ENCODE data around the gene MTO1.
"Not testable (repeated sequence)": the region's sequence is repeated elsewhere in the genome, so short reads cannot be mapped to it uniquely, and the experiment has no call there.

DNA sequence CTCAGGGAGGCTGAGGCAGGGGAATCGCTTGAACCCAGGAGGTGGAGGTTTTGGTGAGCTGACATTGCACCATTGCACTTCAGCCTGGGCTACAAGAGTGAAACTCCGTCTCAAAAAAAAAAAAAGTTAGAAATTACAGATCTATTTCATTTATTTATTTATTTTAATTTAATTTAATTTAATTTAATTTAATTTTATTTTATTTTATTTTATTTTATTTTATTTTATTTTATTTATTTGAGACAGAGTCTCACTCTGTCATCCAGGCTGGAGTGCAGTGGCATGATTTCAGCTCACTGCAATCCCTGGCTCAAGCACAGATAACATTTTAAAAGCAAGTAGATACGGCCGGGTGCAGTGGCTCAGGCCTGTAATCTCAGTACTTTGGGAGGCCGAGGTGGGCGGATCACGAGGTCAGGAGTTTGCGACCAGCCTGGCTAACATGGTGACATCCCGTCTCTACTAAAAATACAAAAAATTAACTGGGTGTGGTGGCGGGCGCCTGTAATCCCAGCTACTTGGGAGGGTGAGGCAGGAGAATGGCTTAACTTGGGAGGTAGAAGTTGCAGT, 93.9 kb downstream of the MTO1 start:
- TF ChIP-seq, protein P1, sequence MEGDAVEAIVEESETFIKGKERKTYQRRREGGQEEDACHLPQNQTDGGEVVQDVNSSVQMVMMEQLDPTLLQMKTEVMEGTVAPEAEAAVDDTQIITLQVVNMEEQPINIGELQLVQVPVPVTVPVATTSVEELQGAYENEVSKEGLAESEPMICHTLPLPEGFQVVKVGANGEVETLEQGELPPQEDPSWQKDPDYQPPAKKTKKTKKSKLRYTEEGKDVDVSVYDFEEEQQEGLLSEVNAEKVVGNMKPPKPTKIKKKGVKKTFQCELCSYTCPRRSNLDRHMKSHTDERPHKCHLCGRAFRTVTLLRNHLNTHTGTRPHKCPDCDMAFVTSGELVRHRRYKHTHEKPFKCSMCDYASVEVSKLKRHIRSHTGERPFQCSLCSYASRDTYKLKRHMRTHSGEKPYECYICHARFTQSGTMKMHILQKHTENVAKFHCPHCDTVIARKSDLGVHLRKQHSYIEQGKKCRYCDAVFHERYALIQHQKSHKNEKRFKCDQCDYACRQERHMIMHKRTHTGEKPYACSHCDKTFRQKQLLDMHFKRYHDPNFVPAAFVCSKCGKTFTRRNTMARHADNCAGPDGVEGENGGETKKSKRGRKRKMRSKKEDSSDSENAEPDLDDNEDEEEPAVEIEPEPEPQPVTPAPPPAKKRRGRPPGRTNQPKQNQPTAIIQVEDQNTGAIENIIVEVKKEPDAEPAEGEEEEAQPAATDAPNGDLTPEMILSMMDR (conservative IDR thresholded peaks at IDR 0.05; ENCODE audit: low read depth, low read length), result not testable (repeated sequence)
- TF ChIP-seq MXI1 (IDR thresholded peaks at IDR 0.05; ENCODE audit: borderline replicate concordance, low read depth, low read length); POLR2A (IDR thresholded peaks at IDR 0.05; ENCODE audit: low read depth, low read length); RAD21 (IDR thresholded peaks at IDR 0.05; ENCODE audit: low read length); CEBPB (IDR thresholded peaks at IDR 0.05; ENCODE audit: low read depth, low read length); RFX5 (IDR thresholded peaks at IDR 0.05; ENCODE audit: low read depth, low read length); MAZ (IDR thresholded peaks at IDR 0.05; ENCODE audit: borderline replicate concordance, low read depth, low read length); BHLHE40 (IDR thresholded peaks at IDR 0.05; ENCODE audit: low read depth, low read length); RCOR1 (IDR thresholded peaks at IDR 0.05; ENCODE audit: insufficient replicate concordance, low read length); NFE2L2 (IDR thresholded peaks at IDR 0.05; ENCODE audit: low read depth, low read length); FOS (IDR thresholded peaks at IDR 0.05; ENCODE audit: low read depth, low read length); MAFK (IDR thresholded peaks at IDR 0.05; ENCODE audit: low read depth, low read length): not testable (repeated sequence)
- TF ChIP-seq, protein P2, sequence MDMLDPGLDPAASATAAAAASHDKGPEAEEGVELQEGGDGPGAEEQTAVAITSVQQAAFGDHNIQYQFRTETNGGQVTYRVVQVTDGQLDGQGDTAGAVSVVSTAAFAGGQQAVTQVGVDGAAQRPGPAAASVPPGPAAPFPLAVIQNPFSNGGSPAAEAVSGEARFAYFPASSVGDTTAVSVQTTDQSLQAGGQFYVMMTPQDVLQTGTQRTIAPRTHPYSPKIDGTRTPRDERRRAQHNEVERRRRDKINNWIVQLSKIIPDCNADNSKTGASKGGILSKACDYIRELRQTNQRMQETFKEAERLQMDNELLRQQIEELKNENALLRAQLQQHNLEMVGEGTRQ (IDR thresholded peaks at IDR 0.05; ENCODE audit: low read depth, low read length), result not testable (repeated sequence)

All from IMR-90 (cell line).